B cell (primary cell): Measurements from ENCODE around the gene WDR27. TPM values are rescaled to one million over a fixed set of nuclear protein-coding genes. Genes with fewer than 3 reads are reported as not detected.

Experiments
- ATAC-seq: fragments of 200-7000 bp; cut with Tn5 transposase; one replicate; pipeline ENCODE4 v1.10.0; 2021; ENCODE audit warnings: low read depth, mild to moderate bottlenecking, moderate number of reproducible peaks, moderate library complexity
- CTCF ChIA-PET: fragments of 350-600 bp; sonication (Branson Sonifier 250); formaldehyde crosslinking; loops from one replicate; lab custom pipeline; 2021; ENCODE audit warnings: antibody characterized with exemption, inconsistent platforms; lab: Charles Lee
- POLR2A ChIA-PET: fragments of 350-600 bp; sonication (Branson Sonifier 250); formaldehyde crosslinking; loops from one replicate; lab custom pipeline; 2021; ENCODE audit warnings: antibody characterized with exemption; lab: Charles Lee
- DNase-seq: peaks from one replicate; pipeline ENCODE4 v3.0.0; 2013
- H2AFZ ChIP-seq: 2 replicates; pipeline ENCODE4 v1.6.1; 2012; ENCODE audit warnings: mild to moderate bottlenecking, low read depth, low read length; ENCODE audit not compliant: insufficient read depth, poor library complexity, severe bottlenecking
- H3K27ac ChIP-seq, 2 donors: 1 replicate in 1 of 2; 2 replicates in 1 of 2; pipeline ENCODE4 v1.5.1; 2012 to 2013; ENCODE audit warnings: low read length in 2 of 2, mild to moderate bottlenecking in 2 of 2, moderate library complexity in 1 of 2
- H3K27me3 ChIP-seq, 4 experiments: fragments of 200-600 bp in 1 of 4; sonication (generic) in 1 of 4; replicated peaks in 1 of 4; 1 replicate in 2 of 4; 2 replicates in 2 of 4; pipeline versions ENCODE4 v1.6.1 to v1.7.0; 2013 to 2016; ENCODE audit warnings: low read length in 3 of 4, mild to moderate bottlenecking in 2 of 4, mixed read lengths in 1 of 4, moderate library complexity in 1 of 4; ENCODE audit not compliant: insufficient read depth in 4 of 4, control insufficient read depth in 3 of 4; ENCODE audit errors: control extremely low read depth in 1 of 4
- H3K36me3 ChIP-seq, 2 experiments: replicated peaks in 1 of 2; 1 replicate in 1 of 2; 2 replicates in 1 of 2; pipeline versions ENCODE4 v1.6.1 to v1.7.1; 2013; ENCODE audit warnings: low read length in 1 of 2; ENCODE audit not compliant: insufficient read depth in 2 of 2, control insufficient read depth in 1 of 2; ENCODE audit errors: control extremely low read depth in 1 of 2, extremely low read depth in 1 of 2
- H3K4me1 ChIP-seq, 2 donors: fragments of 200-600 bp in 1 of 2; sonication (generic) in 1 of 2; 1 replicate in 1 of 2; 2 replicates in 1 of 2; pipeline versions ENCODE4 v1.5.1 to v1.6.1; 2013 to 2017; ENCODE audit warnings: low read length in 2 of 2; ENCODE audit not compliant: control insufficient read depth in 2 of 2, insufficient read depth in 2 of 2
- H3K4me2 ChIP-seq: replicated peaks from 2 replicates; pipeline ENCODE3; 2012; ENCODE audit warnings: mild to moderate bottlenecking, low read depth, low read length; ENCODE audit not compliant: poor library complexity, severe bottlenecking
- H3K4me3 ChIP-seq, 5 experiments: fragments of 200-600 bp in 1 of 5; sonication (generic) in 1 of 5; 1 replicate in 3 of 5; 2 replicates in 2 of 5; pipeline versions ENCODE4 v1.5.1 to v1.7.0; 2011 to 2016; ENCODE audit warnings: low read length in 4 of 5, mild to moderate bottlenecking in 4 of 5, low read depth in 2 of 5, control low read depth in 1 of 5, moderate library complexity in 1 of 5; ENCODE audit not compliant: insufficient read depth in 1 of 5; ENCODE audit errors: control extremely low read depth in 1 of 5, extremely low read depth in 1 of 5
- H3K79me2 ChIP-seq: fragments of 200-600 bp; sonication (generic); one replicate; pipeline ENCODE4 v1.6.0; 2016; ENCODE audit warnings: low read length; ENCODE audit not compliant: control insufficient read depth, insufficient read depth
- H3K9ac ChIP-seq: fragments of 200-600 bp; sonication (generic); 2 replicates; pipeline ENCODE4 v1.6.1; 2017; ENCODE audit warnings: mild to moderate bottlenecking, low read length, moderate library complexity
- H3K9me3 ChIP-seq, 3 donors: one replicate each; pipeline versions ENCODE4 v1.6.1 to v1.7.1; 2013; ENCODE audit warnings: low read length in 2 of 3; ENCODE audit not compliant: control insufficient read depth in 2 of 3, insufficient read depth in 1 of 3; ENCODE audit errors: control extremely low read depth in 1 of 3
- H4K20me1 ChIP-seq: 2 replicates; pipeline ENCODE4 v1.6.0; 2012; ENCODE audit warnings: mild to moderate bottlenecking, low read length; ENCODE audit not compliant: insufficient read depth, control insufficient read depth, poor library complexity, severe bottlenecking
- H3K27ac Mint-ChIP-seq: one replicate; pipeline ENCODE4 v1.8.0; 2021; ENCODE audit warnings: mixed read lengths
- H3K27me3 Mint-ChIP-seq: one replicate; pipeline ENCODE4 v1.8.0; 2021; ENCODE audit warnings: mixed read lengths
- H3K4me1 Mint-ChIP-seq: one replicate; pipeline ENCODE4 v1.8.0; 2021; ENCODE audit warnings: mixed read lengths
- H3K4me3 Mint-ChIP-seq: one replicate; pipeline ENCODE4 v1.8.0; 2021; ENCODE audit warnings: mixed read lengths
- H3K9me3 Mint-ChIP-seq: one replicate; pipeline ENCODE4 v1.8.0; 2022; ENCODE audit warnings: mixed read lengths; ENCODE audit not compliant: insufficient read depth
- EZH2 ChIP-seq: IDR thresholded peaks from 2 replicates; pipeline ENCODE4 v1.6.1; 2012; ENCODE audit warnings: borderline replicate concordance, low read depth, mild to moderate bottlenecking, moderate library complexity, low read length; ENCODE audit not compliant: insufficient read depth, poor library complexity, severe bottlenecking
- WGBS: methylation state at CpG from one replicate; pipeline ENCODE4 v1.1.5; 2013; ENCODE audit warnings: missing lambda C conversion rate; ENCODE audit not compliant: insufficient coverage; 5-methylcytosine and 5-hydroxymethylcytosine counted together
- intact Hi-C: fragments of 100-400 bp; cut with micrococcal nuclease; formaldehyde crosslinking; loops from one replicate; pipeline ENCODE4 v1.10.0; 2022
- polyA plus RNA-seq: library from polyadenylated mRNA; depleted of rRNA; stranded (reverse); fragments of >200 nt; gene quantifications from 2 replicates; pipeline ENCODE4 v1.2.3, GENCODE V29; 2012
- total RNA-seq, 2 donors: library from RNA; stranded (reverse); fragments of 120-200 nt in 1 of 2; gene quantifications; 1 replicate in 1 of 2; 2 replicates in 1 of 2; pipeline versions ENCODE4 v1.2.3 to v1.2.4, GENCODE V29; 2013 to 2022
- TF ChIP-seq, protein P1 (sequence below): fragments of 200-600 bp; IDR thresholded peaks from one replicate; pipeline ENCODE4 v1.8.0; 2022; ENCODE audit warnings: antibody characterized with exemption, mild to moderate bottlenecking

The WDR27 gene
- total and polyA plus RNA-seq, 2 donors (not counting 1 experiment from before 2014, with no cell fraction given), result 64.3 to 86.3 TPM

DNA sequence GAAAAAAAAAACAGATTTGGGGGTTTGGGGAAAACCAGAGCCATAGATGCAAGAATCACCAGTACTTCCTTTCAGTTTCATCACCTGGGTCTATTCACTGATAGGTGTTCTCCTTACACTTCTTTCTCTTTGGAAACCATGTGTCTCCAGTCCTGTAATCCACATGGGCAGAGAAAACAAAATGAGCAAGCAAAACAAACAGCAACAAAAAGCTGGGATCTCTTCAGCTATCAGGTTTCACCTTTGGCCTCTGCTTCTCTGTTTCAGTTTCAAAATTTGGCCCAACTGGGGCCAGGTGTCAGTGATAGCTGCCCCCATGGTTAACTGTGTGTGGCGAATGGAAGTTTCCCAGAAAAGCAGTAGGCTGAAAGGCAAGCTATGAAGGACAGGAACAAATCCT lies 228.2 kb downstream of the WDR27 start:
- no peak overlapping the region for H3K27ac Mint-ChIP-seq
- no peaks in the 10 kb centered on the region for H3K27me3 Mint-ChIP-seq
- H3K4me1 ChIP-seq, result no peaks in the 10 kb centered on the region
- no peak overlapping the region for H3K27ac ChIP-seq
- no peaks in the 10 kb centered on the region for H3K27me3 ChIP-seq
- H2AFZ ChIP-seq, result no peak overlapping the region
- no peak for TF ChIP-seq EZH2
- TF ChIP-seq, protein P1, sequence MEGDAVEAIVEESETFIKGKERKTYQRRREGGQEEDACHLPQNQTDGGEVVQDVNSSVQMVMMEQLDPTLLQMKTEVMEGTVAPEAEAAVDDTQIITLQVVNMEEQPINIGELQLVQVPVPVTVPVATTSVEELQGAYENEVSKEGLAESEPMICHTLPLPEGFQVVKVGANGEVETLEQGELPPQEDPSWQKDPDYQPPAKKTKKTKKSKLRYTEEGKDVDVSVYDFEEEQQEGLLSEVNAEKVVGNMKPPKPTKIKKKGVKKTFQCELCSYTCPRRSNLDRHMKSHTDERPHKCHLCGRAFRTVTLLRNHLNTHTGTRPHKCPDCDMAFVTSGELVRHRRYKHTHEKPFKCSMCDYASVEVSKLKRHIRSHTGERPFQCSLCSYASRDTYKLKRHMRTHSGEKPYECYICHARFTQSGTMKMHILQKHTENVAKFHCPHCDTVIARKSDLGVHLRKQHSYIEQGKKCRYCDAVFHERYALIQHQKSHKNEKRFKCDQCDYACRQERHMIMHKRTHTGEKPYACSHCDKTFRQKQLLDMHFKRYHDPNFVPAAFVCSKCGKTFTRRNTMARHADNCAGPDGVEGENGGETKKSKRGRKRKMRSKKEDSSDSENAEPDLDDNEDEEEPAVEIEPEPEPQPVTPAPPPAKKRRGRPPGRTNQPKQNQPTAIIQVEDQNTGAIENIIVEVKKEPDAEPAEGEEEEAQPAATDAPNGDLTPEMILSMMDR, result no peak
- intact Hi-C loops, result no loop called here
- no peaks in the 10 kb centered on the region for H4K20me1 ChIP-seq
- H3K4me2 ChIP-seq, result no peak overlapping the region
- no peaks in the 10 kb centered on the region for H3K79me2 ChIP-seq
- no CpG with 5 or more reads among the region's 1 CpG for WGBS
- no peak for DNase-seq
- no peaks in the 10 kb centered on the region for H3K36me3 ChIP-seq
- peaks cover 17% of the 10 kb centered on the region for H3K9me3 Mint-ChIP-seq
- H3K9ac ChIP-seq, result no peak overlapping the region
- no peak for ATAC-seq
- no peak overlapping the region for H3K4me3 Mint-ChIP-seq
- H3K4me3 ChIP-seq, result no peak overlapping the region
- POLR2A ChIA-PET, result no interaction called here
- peaks cover 0 to 18% (median 5%) of the 10 kb centered on the region in 3 donors for H3K9me3 ChIP-seq
- CTCF ChIA-PET, result no interaction called here
- no peaks in the 10 kb centered on the region for H3K4me1 Mint-ChIP-seq

GRCh38 chr6:169472786-169473416 lies 228.9 kb downstream of the WDR27 start:
- ATAC-seq, result no peak
- POLR2A ChIA-PET, result no interaction called here

More at GRCh38 chr6:169472786-169473416, 228.9 kb downstream of the WDR27 start:
- DNase-seq, result no peak
- H4K20me1 ChIP-seq, result no peaks in the 10 kb centered on the region
- no peaks in the 10 kb centered on the region for H3K4me1 Mint-ChIP-seq
- no peaks in the 10 kb centered on the region for H3K36me3 ChIP-seq
- no peak overlapping the region for H3K27ac ChIP-seq
- no peak overlapping the region for H3K4me3 Mint-ChIP-seq
- peaks cover 1 to 19% (median 12%) of the 10 kb centered on the region in 3 donors for H3K9me3 ChIP-seq
- H3K9ac ChIP-seq, result no peak overlapping the region
- CTCF ChIA-PET, result no interaction called here
- 100% methylated on average over 1 of the region's 3 CpGs for WGBS
- intact Hi-C loops, result no loop called here
- no peak overlapping the region for H3K4me3 ChIP-seq
- no peak overlapping the region for H3K4me2 ChIP-seq
- H2AFZ ChIP-seq, result no peak overlapping the region
- no peaks in the 10 kb centered on the region for H3K27me3 ChIP-seq
- H3K79me2 ChIP-seq, result no peaks in the 10 kb centered on the region
- H3K27me3 Mint-ChIP-seq, result no peaks in the 10 kb centered on the region
- TF ChIP-seq EZH2, result no peak
- TF ChIP-seq, protein P1, result no peak
- H3K27ac Mint-ChIP-seq, result no peak overlapping the region
- no peaks in the 10 kb centered on the region for H3K4me1 ChIP-seq
- peaks cover 20% of the 10 kb centered on the region for H3K9me3 Mint-ChIP-seq
